ENCODE measurements around the gene TLX3. TPM values are rescaled to one million over a fixed set of nuclear protein-coding genes. Genes with fewer than 3 reads are reported as not detected.

TLX3 gene
- total and polyA plus RNA-seq, 2 of the 8 experiments (the other 6 are each of a cell fraction or from before 2014, with no cell fraction given) = not detected

GRCh38 chr5:171314728-171315385, 5.8 kb downstream of the TLX3 start (continued):
- TF ChIP-seq, protein P1, sequence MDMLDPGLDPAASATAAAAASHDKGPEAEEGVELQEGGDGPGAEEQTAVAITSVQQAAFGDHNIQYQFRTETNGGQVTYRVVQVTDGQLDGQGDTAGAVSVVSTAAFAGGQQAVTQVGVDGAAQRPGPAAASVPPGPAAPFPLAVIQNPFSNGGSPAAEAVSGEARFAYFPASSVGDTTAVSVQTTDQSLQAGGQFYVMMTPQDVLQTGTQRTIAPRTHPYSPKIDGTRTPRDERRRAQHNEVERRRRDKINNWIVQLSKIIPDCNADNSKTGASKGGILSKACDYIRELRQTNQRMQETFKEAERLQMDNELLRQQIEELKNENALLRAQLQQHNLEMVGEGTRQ (IDR thresholded peaks at IDR 0.05; ENCODE audit: low read length) = no peak
- TF ChIP-seq HDAC2 (IDR thresholded peaks at IDR 0.05; ENCODE audit: borderline replicate concordance in 1 of 2, low read depth in 2 of 2, low read length in 2 of 2) (no peak), EP300 (IDR thresholded peaks at IDR 0.05; ENCODE audit: borderline replicate concordance in 1 of 2, low read depth in 2 of 2, low read length in 2 of 2) (no peak), POU5F1 (IDR thresholded peaks at IDR 0.05; ENCODE audit: low read depth, low read length) (no peak), RNF2 (IDR thresholded peaks at IDR 0.05; ENCODE audit: borderline replicate concordance, low read depth, low read length, missing control alignments, poor library complexity, severe bottlenecking) (peak; percentile 11)
- TF ChIP-seq, protein P2, sequence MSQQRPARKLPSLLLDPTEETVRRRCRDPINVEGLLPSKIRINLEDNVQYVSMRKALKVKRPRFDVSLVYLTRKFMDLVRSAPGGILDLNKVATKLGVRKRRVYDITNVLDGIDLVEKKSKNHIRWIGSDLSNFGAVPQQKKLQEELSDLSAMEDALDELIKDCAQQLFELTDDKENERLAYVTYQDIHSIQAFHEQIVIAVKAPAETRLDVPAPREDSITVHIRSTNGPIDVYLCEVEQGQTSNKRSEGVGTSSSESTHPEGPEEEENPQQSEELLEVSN (IDR thresholded peaks at IDR 0.05) = 0 out of 2 replicates have a peak, but pooled peaks have one; percentile 11

Data from H1 (cell line).